ENCODE results near the gene CENPE.
A peak's percentile ranks its signal among the peaks of the same experiment; 100 is the strongest.
"Not testable (repeated sequence)": the region's sequence is repeated elsewhere in the genome, so short reads cannot be mapped to it uniquely, and the experiment has no call there.

CENPE gene, protein sequence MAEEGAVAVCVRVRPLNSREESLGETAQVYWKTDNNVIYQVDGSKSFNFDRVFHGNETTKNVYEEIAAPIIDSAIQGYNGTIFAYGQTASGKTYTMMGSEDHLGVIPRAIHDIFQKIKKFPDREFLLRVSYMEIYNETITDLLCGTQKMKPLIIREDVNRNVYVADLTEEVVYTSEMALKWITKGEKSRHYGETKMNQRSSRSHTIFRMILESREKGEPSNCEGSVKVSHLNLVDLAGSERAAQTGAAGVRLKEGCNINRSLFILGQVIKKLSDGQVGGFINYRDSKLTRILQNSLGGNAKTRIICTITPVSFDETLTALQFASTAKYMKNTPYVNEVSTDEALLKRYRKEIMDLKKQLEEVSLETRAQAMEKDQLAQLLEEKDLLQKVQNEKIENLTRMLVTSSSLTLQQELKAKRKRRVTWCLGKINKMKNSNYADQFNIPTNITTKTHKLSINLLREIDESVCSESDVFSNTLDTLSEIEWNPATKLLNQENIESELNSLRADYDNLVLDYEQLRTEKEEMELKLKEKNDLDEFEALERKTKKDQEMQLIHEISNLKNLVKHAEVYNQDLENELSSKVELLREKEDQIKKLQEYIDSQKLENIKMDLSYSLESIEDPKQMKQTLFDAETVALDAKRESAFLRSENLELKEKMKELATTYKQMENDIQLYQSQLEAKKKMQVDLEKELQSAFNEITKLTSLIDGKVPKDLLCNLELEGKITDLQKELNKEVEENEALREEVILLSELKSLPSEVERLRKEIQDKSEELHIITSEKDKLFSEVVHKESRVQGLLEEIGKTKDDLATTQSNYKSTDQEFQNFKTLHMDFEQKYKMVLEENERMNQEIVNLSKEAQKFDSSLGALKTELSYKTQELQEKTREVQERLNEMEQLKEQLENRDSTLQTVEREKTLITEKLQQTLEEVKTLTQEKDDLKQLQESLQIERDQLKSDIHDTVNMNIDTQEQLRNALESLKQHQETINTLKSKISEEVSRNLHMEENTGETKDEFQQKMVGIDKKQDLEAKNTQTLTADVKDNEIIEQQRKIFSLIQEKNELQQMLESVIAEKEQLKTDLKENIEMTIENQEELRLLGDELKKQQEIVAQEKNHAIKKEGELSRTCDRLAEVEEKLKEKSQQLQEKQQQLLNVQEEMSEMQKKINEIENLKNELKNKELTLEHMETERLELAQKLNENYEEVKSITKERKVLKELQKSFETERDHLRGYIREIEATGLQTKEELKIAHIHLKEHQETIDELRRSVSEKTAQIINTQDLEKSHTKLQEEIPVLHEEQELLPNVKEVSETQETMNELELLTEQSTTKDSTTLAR (N-terminal part only)

DNA sequence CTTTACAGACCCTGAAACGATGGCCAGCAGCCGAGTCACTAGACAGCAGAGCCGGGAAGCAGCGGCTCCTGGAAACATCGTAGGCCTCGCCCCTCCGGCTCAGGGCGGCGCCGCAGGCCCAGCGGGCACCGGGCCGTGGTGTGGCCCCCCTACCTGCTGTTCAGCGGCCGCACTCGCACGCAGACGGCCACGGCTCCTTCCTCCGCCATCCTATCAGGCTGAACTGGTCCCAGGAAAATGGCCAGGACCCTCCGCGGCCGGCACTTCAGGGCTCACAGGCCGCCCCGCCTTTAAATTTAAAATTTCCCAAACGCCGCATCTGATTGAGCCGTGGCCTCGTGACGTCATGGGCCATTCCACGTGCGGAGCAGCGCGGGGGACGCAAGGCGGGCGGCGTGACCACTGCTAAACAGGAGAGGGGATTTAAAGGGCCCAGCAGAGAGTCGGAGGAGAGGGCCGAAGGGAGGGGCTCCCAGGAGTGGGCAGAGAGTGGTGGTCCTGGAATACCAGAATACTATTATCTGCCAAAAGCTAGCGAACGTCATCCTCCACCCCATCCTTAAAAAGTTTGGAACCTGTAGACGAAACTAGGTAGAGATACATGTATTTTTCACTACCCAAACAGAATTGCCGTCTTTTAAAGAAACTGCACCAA lies at the start of gene CENPE:
Gene CENPE (minus strand): TSS at position 233 of the 655 bp plus-strand sequence. CDS start 24 bp downstream, at position 209.
- peak; percentile 8 for DNase-seq

DNA sequence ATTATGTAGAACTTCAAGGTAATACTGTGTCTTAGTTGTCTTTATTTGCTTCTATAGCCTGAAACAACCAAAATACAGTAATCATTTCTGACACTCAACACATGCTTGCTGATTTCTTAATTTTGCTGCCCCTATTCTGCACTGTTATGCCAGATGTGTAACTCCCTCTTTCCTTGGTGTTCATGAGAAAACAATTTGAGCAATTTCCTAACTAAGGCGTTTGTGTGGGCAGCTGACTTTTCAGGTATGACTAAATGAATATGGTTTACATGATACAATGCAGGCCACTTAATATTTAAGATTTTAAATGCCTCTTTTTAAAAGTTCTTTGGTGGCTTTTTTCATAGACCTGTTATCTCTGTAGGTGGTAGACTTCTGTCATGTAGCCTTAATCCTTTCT lies 46.1 kb upstream of the CENPE start:
- DNase-seq = no peak

DNA sequence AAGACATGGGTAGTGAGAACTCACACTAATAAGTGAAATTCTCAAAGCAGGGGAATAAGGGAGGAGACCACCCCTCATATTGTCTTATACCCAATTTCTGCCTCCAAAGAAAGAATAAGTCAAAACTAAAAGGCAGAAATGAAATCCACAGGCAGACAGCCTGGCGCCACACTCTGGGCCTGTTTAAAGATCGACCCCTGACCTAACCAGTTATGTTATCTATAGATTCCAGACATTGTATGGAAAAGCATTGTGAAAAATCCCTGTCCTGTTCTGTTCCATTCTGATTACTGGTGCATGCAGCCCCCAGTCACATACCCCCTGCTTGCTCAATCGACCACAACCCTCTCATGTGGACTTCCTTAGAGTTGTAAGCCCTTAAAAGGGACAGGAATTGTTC lies 32.8 kb upstream of the CENPE start:
- DNase-seq = not testable (repeated sequence)

DNA sequence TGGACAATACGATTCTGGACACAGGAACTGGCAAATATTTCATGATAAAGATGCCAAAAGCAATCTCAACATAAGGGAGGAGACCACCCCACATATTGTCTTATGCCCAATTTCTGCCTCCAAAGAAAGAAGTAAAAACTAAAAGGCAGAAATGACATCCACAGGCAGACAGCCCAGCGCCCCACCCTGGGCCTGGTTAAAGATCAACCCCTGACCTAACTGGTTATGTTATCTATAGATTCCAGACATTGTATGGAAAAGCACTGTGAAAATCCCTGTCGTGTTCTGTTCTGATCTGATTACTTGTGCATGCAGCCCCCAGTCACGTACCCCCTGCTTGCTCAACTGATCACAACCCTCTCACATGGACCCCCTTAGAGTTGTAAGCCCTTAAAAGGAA lies 25.4 kb upstream of the CENPE start:
- DNase-seq = not testable (repeated sequence)

DNA sequence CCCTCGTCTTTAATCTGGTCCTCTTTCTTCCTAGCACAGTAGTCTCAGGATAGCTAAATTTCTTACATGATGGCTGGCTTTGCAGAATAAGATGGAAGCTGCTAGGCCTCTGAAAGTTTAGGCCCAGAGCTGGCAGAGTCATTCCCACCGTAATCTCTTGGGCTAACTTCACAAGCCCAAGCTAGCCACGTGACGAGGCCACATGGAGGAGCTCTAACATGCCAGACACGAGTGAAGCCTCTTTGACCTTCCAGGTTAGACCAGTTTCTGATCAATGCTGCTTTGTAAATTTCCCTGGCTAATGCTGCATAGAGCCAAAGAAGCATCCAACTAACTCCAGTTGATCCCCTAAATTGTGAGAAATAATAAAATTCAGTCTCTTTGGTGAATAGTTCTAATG lies 9.5 kb upstream of the CENPE start:
- DNase-seq = no peak

DNA sequence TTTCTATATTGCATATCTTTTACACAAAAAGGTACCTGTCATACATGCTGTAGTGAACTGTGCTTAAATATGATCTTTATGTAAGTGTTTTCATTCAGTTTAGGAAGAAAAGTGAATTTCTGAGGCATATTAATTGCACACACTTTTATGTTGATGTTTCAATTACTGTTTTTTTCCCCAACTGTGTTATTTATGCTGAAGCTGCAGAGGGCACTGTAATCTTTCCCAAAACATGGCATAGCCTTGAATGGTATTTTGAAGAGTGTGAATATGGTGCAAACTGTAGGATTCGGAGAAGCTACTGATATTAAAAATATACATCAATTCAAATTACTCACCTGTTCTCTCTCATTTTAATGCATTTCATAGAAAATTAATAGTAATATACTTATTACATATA lies 6.0 kb upstream of the CENPE start:
- no peak for DNase-seq

DNA sequence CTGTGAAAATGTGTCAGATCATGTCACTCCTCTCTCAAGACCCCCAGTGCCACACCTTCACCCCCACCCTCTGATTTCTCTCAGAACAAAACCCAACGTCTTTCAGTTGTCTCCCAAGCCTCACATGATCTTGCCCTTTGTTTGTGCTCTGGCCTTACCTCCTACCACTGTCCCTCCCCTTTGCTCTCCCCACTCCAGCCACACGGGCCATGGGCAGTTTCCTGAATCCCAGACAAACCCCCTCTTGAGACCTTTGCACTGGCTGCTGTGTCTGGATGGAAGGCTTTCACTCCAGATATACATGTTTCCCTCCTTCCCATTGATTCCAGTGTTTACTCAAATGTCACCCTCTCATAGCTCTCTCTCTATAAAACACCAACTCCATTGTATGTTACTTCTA lies 3.6 kb upstream of the CENPE start:
- DNase-seq = no peak

DNA sequence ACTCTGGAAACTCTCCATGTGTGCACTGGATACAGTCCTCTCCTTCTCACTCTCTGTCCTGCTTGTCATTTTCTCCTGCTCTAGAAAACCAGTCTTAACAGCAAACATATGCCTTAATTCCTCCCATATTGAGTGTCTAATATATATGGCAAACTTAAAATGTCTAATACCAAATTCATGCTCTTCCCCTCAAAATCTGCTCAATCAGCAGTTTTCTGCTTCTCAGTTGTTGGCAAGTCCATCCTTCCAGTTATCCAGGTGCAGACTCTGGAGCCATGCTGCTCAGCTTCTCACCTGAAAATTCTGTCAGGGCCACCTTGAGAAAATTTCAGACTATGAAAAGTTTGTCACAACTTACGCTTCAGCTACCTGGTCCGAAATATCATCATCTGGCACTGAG lies 3.1 kb upstream of the CENPE start:
- DNase-seq = no peak

DNA sequence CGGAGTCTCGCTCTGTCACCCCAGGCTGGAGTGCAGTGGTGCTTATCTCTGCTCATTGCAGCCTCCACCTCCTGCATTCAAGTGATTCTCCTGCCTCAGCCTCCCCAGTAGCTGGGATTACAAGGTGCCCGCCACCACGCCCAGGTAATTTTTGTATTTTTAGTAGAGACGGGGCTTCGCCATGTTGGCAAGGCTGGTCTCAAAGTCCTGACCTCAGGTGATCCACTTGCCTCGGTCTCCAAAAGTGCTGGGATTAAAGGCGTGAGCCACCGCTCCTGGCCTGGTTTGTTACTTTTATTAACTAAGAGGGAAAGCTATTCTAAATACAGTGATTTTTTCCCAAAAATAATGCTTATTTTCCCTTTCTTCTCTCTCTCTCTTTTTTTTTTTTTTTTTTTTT lies 866 bp upstream of the CENPE start:
- no peak for DNase-seq

DNA sequence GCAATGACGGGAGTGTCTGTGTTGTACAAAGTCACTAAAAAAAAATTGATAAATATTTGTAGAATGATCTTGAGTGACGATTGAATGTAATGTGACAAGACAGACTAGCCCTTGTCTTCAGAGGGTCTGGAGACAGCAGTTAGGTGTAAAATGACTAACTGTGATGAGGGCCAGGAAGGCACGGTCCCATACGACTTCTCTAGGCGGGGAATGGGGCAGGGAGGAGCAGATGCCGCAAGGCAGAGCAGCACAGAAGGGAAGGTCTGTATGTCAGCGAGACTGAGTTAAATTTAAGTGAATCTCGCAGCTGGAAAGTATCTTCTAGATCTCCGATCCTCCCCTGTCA lies 405 bp downstream of the CENPE start:
- DNase-seq = no peak

DNA sequence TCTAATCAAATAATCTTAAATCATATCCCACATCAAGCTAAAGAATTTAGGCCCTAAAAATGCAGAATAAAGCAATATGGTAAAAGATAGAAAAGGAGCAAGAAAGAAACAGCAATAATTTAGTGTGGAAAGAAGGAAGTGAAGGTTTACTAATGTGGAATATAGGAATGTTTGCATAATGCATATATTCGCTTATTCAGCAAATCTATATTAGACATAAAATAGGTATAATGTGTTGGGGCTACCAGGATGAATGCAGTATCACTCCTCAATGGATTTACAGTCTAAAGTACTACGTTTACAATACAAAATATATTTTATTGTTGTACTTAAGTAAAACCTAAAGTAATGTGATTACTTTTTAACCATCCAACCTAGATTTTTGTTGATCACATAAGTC lies 4.7 kb downstream of the CENPE start:
- DNase-seq = no peak

DNA sequence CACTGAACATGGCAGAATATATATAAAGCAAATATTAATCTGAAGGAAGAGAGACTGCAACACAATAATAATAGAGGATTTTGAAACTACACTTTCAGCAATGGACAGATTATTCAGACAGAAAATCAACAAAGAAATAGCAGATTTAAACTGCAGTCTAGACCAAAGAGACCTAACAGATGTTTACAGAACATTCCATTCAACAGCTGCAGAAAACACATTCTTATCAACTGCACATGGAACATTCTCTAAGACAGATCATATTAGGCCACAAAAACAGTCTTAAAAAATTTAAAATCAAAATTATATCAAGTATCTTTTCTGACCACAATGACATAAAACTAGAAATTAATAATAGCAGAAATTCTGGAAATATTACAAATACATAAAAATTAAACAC lies 27.1 kb downstream of the CENPE start:
- DNase-seq = no peak

DNA sequence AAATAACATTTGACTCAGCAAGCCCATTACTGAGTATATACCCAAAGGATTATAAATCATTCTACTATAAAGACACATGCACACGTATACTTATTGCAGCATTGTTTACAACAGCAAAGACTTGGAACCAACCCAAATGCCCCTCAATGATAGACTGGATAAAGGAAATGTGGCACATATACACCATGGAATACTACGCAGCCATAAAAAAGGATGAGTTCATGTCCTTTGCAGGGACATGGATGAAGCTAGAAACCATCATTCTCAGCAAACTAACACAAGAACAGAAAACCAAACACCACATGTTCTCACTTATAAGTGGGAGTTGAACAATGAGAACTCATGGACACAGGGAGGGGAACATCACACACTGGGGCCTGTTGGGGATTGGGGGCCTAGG lies 28.4 kb downstream of the CENPE start:
- not testable (repeated sequence) for DNase-seq

DNA sequence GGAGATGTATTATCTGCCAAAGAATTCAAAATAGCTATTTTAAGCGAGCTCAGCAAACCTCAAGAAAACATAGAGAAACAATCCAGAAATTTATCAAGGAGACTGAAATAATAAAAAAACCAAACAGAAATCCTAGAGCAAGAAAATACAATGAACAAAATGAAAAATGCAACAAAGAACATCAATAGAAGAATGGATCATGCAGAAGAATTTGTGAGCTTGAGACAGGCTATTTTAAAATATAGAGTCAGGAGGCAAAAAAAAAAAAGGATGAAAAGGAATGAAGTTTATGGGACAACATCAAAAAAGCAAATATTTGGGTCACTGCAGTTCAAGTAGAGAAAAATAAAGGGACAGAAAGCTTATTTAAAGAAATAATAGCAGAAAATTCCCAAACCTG lies 29.1 kb downstream of the CENPE start:
- DNase-seq = no peak

DNA sequence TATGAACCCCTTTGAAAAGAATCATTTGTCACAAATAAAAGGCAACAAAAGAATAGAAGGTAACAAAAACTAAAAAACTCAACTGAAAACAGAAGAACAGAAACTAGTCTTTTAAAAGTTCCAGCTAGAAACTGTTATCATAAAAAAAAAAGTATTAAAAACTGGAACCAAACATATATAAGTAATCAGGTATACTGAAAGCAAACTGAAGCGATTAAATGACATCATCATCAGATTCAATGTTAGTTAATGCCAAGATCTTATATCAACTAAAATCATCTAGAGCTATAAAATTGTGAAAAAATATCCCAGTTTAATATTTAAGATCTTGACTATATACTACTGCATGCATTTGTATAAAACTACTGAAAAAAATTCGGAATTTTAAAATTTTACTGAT lies 36.0 kb downstream of the CENPE start:
- no peak for DNase-seq

DNA sequence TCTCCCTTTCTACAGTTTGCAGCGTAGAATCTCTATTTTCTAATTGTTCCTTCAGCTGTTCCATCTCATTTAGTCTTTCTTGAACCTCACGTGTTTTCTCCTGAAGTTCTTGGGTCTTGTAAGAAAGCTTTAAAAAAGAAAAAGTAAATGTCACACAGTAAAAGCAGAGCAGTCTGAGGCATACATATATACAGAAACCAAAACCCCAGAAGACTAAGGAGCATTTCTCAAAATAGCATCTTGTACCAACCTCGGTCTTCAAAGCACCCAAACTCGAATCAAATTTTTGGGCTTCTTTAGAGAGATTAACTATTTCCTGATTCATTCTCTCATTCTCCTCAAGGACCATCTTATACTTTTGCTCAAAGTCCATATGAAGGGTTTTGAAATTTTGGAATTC lies 39.4 kb downstream of the CENPE start:
- no peak for DNase-seq

DNA sequence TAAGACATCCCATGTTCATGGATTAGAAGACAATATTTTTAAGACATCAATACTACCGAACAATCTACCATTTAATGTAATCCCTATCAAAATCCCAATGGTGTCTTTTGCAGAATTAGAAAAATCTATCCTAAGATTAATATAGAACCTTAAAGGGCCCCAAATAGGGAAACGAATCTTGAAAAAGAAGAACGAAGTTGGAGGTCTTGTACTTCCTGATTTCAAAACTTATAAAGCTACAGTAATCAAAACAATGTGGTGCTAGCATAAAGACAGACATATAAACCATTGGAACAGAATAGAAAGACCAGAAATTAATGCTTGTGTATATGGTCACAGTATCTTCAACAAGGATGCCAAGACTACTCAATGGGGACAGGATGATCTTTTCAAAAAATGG lies 42.0 kb downstream of the CENPE start:
- peak; percentile 2 for DNase-seq

DNA sequence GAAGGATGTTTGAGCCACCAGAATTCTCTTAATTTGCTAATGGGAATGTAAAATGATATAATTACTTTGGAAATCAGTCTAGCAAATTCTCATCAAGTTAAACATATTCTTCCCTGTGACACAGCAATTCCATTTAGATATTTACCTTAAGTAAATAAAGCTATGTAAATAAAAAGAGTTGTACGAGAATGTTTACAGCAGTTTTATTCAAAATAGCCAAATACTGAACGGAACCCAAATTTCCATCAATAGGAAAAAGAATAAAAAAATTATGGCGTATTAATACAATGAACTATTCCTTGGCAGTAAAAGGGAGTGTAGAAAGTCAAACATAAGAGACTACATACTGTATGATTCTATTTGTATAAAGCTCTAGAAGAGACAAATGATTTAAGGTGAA lies 45.8 kb downstream of the CENPE start:
- DNase-seq = no peak

DNA sequence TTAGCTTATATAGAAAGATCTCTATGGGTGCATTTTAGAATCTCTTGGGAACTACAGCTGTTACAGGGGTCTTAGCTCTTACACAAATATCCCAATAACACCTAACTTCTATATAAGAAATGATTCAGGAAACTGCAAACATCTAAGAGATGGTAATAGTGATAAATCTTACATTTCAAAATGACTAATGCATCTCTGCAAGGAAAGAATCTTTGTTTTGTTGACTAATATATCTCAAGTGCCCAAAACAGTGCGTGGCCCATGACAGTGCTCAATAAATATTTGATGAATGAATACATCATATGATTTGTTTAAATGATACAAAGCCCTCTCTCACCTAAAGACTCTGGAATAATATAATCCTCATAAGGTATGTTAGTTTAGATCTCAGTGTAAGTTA lies 47.5 kb downstream of the CENPE start:
- no peak for DNase-seq

DNA sequence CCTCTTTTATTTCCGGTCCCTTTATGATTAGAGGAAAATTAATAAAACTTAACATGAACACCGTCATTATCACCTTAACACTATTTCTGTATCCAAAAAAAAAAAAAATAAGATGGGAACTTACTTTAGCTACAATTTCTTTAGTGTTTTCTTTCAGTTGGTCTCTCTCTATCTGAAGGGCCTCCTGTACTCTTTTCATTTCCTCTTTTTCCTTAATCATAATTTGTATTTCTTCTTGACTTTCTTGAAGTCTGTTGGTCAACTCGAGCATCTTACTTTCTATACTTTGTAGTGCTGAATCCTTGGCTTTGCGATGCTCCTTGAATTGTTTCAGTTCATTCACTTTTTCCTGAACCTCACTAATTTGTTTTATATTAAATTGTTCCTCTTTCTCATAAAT lies 53.2 kb downstream of the CENPE start:
- DNase-seq = no peak

DNA sequence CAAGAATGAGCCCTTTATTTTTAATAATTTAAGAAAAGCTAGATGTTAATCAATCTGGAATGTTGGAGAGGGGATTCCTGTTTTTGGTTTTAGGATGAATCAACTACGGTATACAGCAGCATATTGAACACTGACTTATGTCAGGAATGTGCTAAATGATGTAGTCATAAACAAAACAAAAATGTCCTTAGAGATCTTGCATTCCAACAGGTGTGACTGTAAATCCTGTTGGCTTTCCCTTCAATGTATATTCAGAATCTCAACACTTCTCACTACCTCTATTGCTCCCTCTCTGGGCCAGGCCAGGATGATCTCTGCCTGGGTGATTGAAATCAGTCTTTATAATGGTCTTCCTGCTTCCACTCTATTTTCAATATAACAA lies 60.7 kb downstream of the CENPE start:
- no peak for DNase-seq

DNA sequence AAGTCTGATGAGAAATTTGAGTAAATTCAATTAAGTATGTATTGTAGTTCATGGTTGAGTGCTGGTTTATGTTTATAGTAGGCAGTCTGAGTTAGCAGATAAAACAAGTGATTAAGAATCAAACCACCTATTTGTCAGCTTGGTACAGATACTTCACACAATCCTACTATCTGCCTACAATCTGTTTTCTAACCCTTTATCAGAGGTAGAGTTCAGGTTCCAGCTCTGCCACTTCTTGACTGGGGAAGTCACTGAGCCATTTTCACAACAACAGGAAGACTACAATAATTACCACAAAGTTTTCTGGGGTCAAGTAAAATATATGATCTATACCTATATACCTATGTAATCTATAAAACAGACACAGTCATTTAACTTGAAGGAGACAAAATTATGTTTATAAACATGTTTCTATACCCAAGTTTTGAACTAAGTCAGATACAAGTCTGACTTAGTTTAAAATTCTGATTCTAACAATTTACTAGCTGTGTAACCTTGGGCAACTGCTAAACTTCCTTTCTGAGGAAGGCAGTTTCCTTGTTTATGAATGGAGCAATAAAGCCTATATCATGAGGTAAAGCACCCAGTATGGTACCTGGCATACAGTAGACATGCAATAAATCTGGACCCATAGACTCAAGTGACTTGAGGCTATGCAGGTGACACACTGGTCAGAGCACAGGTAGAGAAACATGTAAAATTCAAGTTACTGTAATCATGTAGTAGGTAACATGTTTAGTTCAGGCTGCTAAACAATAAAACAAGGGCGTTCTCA lies 61.3 kb downstream of the CENPE start:
- DNase-seq = no peak

Data from SIG-M5 (cell line).